GM19395 (cell line): ENCODE measurements around the gene SLC9B1.
"Not testable (repeated sequence)": the region's sequence is repeated elsewhere in the genome, so short reads cannot be mapped to it uniquely, and the experiment has no call there.

Experiments
- ATAC-seq: cut with Tn5 transposase; IDR thresholded peaks from one replicate; pipeline ENCODE4 v1.9.1; 2021; ENCODE audit warnings: mild to moderate bottlenecking, moderate library complexity; ENCODE audit not compliant: unreplicated experiment

SLC9B1 gene

DNA sequence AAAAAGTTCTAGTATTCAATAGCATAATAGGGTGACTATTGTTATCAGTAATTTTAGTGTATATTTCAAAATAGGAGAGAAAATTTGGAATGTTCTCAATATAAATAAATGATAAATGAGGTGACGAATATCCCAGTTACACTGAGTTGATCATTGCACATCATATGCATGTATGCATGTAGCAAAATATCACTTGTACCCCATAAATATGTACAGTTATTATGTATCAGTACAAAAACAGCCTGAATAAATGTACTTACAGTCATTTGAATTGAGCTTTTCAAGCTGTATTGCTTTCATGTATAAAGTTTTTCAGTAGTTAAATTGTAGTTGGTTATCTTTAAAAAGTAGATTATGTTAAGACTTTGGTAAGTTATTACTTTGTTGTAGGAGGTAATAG lies 138.2 kb downstream of the SLC9B1 start:
- ATAC-seq: no peak

DNA sequence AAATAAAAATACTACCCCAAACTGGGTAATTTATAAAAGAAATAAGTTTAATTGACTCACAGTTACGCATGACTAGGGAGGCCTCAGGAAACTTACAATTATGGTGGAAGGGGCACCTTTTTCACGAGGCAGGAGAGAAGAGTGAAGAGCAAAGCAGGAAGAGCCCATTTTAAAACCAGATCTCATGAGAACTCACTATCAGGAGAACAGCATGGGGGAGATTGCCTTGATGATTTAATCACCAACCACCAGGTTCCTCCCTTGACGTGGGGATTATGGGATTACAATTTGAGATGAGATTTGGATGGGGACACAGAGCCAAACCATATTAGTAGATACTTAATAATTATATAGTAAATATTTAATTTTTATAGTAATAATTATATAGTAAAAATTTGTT lies 140.6 kb downstream of the SLC9B1 start:
- ATAC-seq: no peak

DNA sequence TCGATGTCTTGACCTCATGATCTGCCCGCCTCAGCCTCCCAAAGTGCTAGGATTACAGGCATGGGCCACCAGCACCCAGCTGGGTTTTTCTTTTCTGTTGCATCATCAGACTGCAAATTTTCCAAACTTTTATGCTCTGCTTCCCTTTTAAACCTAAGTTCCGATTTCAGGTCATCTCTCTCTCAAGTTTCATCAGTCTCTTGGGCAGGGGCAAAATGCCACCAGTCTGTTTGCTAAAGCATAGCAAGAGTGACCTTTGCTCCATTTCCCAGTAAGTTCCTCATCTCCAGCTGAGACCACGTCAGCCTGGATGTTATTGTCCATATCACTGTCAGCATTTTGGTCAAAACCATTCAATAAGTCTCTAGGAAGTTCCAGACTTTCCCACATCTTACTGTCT lies 141.2 kb downstream of the SLC9B1 start:
- ATAC-seq: not testable (repeated sequence)

DNA sequence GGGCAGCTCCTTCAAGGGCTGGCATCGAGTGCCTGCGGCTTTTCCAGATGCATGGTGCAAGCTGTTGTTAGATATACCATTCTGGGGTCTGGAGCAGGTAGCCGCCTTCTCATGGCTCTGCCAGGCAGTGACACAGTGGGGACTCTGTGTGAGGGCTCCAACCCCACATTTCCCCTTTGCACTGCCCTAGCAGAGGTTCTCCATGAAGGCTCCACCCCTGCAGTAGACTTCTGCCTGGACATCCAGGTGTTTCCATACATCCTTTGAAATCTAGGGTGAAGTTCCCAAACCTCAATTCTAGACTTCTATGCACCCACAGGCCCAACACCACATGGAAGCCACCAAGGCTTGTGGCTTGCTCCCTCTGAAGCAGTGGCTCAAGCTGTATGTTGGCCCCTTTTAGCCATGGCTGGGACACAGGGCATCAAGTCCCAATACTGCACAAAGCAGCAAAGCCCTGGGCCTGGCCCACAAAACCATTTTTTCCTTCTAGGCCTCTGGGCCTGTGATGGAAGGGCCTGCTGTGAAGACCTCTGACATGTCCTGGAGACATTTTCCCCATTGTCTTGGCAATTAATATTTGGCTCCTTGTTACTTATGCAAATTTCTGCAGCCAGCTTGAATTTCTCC lies 141.9 kb downstream of the SLC9B1 start:
- not testable (repeated sequence) for ATAC-seq

DNA sequence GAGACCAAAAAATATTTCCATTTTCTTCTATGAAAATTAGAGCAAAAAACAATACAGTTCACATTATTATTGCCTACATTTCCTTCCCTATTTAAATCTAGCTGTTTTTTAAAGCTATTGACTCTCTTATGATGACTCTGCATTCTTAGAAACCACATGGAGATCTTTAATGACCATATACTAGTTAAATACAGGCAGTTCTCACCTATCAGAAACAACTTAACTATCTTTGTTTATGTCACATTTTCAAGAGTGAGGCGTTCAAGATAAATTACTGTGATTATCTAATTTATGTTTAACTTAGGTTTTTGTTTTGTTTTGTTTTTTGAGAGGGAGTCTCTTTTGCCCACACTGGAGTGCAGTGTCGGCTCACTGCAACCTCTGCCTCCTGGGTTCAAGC lies 147.7 kb downstream of the SLC9B1 start:
- no peak for ATAC-seq

DNA sequence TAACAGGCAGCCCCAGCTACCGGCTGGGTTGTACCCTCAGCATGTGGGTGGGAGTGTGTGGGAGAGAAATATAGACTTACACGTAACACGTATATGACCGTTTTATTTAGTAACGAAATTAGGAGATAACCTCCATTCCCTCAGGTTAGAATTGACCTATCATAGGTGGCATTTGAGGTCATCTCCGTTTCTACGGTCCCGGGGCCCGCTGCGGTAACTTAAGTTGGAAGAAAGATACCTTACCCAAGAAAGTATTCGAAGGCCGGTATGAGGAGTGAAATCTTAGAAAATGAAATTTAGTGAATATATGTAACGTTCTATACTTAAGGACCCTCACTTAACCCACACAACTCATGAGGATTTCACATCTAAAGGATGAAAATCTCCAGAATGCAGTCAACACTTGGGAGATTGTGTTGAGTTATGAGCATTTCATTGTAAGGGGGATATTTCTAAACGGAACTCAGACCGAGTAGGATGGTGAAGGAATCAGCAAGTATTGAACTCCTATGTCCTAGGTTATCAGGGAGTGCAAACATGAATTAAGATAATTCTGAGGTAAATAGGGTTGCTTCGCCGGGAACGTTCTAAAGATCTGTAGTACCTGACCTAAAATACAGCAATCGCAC lies 149.8 kb downstream of the SLC9B1 start:
- ATAC-seq: peak; percentile 10

DNA sequence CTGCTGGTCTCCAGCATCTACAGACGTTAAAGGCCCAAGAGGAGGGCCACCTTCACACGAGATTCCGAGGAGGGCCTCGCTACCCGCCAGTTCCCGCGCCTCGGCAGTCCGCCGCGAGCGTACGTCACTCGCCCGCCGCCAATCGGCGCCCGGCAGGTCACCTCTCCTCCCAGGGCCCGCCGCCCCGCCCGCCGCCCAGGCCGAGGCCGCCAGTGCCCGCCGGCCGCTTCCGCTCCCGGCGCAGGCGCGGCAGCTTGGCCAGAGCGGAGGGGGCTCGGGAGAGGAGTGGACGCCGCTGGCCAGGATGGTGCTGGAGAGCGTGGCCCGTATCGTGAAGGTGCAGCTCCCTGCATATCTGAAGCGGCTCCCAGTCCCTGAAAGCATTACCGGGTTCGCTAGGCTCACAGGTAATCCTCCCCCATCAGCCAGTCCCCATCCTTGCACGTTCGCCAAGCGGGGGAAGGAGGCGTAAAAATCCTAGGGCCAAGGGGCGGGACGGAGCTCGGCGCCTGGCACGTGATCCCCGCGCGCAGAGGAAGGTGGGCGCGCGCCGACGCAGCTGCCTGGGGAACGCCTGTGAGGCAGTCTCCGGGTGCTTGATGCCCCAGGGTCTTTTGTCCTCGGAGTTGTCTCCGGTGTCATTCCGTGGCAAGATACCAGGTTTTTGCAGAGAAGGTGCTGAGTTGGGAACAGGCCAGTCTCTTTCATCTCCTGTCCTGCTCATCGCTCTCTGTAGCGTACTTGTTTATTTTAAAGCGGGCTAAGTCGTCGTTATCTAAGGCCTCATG lies 150.5 kb downstream of the SLC9B1 start, which contains the start of gene CISD2:
Gene CISD2 (plus strand): TSS at position 212 of the 788 bp plus-strand sequence. CDS start 93 bp downstream, at position 305.
- ATAC-seq: peak; percentile 82

DNA sequence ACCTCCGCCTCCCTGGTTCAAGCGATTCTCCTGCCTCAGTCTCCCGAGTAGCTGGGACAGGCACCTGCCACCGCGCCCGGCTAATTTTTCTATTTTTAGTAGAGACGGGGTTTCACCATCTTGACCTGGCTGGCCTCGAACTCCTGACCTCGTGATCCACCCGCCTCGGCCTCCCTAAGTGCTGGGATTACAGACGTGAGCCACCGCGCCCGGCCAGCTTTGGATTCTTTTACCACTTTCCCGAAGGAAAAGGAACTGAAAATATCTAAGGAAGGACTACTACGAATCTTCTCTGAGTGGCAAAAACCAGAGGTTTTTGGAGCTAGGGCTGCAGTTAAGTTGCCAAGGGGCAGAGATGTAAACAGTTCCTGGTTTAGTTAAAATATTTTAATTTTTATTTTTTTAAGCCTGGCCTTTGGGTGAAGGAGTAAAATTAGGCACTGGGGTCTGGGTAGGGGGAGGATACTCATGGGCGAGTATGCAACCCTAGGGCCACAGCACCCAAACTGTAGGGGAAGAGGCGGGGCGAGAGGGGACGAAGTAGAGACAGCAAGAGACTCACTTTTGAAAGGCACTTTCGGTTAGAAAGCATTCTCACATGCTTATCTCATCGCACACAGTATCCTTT lies 151.2 kb downstream of the SLC9B1 start:
- ATAC-seq: no peak

DNA sequence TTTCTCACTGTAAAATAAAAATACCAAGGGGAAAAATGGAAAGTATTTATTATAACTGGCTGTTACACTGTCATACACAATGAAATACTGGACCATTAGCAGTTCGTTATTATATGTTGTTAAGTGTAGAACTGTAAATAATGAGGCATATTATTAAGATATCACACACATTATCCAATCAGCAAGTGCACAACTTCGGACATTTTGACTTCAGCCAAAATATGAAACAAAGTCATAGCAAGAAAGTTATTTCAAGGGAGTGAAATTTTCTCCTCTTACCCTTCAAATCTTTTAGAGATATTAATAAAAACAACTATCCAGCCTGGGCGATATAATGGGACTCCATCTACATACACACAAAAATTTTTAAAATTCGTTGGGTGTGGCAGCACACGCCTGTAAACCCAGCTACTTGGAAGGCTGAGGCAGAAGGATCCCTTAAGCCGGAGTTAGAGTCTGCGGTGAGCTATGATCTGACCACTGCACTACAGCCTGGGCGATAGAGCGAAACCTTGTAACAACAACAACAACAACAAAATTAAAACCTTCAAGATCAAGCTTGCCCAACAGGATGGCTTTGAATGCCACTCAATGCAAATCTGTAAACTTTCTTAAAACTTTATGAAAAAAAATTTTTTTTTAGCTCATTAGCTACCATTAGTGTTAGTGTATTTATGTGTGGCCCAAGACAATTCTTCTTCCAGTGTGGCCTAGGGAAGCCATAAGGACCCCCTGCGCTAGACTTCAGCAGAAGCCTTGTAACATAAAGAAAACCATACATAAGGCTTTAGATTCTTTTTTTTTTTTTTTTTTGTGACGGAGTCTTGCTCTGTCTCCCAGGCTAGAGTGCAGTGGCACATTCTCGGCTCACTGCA lies 152.0 kb downstream of the SLC9B1 start:
- no peak for ATAC-seq

DNA sequence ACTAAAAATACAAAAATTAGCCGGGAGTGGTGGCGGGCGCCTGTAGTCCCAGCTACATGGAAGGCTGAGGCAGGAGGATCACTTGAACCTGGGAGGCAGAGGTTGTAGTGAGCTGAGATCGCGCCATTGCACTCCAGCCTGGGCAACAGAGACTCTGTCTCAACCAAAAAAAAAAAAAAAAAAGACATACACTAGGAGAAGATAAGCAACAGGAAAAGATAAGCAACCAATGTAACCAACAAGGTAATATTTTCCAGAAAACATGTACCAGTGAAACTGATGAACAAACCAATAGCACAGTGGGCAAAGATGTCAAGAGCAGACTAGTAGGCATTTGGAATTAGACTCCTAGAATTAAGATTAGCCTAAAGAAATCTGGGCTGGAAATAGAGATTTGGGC lies 154.2 kb downstream of the SLC9B1 start:
- not testable (repeated sequence) for ATAC-seq

DNA sequence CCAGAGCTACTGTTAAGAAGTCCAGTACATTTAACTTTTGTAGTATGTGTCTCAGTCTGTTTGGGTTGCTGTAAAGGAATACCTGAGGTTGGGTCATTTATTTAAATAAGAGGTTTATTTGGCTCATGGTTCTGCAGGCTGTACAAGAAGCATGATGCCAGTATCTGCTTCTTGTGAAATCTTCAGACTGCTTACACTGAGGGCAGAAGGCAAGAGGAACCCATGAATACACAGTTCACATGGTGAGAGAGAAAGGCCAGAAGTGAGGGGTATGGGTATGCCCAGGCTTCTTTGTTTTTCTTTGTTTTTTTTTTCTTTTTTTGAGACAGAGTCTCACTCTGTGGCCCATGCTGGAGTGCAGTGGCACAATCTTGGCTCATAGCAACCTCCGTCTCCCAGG lies 156.8 kb downstream of the SLC9B1 start:
- ATAC-seq: no peak

DNA sequence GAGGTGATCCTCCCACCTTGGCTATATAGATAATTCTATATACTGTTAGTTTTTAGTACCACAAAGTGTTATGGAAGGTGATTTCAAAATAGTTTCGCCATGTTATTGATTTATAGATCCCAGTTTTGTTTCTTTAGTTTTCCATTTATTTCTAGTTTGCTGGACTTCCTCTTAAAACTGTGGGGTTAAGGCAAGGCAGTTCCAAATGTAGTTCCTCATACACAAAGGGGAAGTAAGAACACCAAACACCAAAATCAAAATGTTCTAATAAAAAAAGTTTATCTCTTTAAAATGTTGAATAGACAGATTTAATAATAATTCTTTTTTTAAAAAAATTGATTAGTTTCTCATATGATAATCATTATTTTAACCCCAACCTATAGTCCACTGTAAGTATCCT lies 157.5 kb downstream of the SLC9B1 start:
- no peak for ATAC-seq

DNA sequence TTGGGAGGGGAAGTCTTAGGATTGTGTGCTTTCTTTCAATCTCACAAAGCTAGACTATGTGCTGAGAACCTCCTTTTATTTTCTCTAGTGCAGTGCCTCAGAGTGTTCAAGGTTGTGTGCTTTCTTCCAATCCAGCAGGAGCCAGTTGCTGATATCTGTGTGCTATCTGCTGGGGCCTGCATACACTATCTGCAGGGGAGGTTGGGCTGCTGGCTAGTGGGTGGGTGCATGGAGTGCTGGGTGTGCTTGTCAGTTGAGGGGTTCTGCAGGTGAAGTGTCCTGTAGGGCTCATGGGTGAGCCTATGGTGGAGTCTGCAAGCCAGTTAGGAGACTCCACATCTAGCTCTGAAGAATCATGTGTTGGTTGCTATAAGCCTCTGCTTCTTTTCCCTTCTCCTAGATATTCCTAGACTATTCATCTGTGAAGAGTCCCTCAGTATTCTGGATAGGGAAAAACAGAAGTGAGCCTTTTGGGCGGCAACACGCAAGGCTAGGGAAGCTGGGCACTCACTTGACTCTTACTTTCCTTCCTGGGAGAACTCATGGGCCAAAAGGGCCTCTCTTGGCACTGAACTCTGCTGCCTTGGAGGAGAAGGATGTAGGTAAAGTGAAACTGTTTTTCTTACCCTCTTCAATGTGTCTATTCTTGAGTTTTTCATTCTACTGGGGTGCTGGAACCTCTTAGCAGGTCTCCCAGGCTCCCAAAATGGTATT lies 158.7 kb downstream of the SLC9B1 start:
- ATAC-seq: no peak

DNA sequence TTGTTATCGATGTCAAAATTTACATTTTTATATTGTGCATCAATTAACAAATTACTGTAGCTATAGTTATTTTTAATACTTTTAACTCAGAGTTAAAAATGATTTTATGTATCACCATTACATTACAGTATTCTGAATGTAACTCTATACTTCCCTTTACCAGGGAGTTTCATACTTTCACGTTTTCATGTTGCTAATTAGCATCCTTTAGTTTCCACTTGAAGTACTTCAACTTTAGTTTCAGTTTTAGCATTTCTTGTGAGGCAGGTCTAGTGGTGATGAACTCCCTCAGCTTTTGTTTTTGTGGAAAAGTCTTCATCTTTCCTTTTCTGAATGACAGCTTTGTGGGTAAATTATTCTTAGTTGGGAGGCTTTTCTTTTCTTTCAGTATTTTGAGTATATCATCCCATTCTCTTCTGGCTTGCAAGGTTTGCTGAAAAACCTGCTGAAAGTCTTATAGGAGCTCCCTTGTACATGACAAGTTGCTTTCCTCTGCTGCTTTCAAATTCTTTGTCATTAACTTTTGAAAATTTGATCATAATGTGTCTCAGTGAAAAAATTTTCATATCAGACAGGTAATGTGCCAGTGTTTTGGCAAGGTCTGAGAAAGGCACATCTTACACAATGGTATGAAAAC lies 160.6 kb downstream of the SLC9B1 start:
- ATAC-seq: no peak
